WTC11 (cell line): ENCODE measurements around the gene GPC5. TPM values are rescaled to one million over a fixed set of nuclear protein-coding genes. Genes with fewer than 3 reads are reported as not detected.

Experiments used
- ATAC-seq: fragments of 200-7000 bp; cut with Tn5 transposase; 2 replicates; pipeline ENCODE4 v1.10.0; 2021; ENCODE audit warnings: mild to moderate bottlenecking, moderate library complexity
- CTCF ChIA-PET: fragments of 300-600 bp; sonication (Branson Sonifier 250); formaldehyde crosslinking; loops from one replicate; lab custom pipeline; 2021; ENCODE audit warnings: antibody characterized with exemption; lab: Charles Lee
- POLR2A ChIA-PET: fragments of 350-600 bp; sonication (Branson Sonifier 250); formaldehyde crosslinking; loops from one replicate; lab custom pipeline; 2021; ENCODE audit warnings: antibody characterized with exemption; lab: Charles Lee
- DNase-seq: peaks from one replicate; pipeline ENCODE4 v3.0.0; 2021; ENCODE audit warnings: low spot score
- H3K27ac Mint-ChIP-seq: 2 replicates; pipeline ENCODE4 v1.8.0; 2021; ENCODE audit warnings: mixed read lengths
- H3K27me3 Mint-ChIP-seq: 2 replicates; pipeline ENCODE4 v1.8.0; 2021; ENCODE audit warnings: low read depth, mild to moderate bottlenecking, moderate library complexity, mixed read lengths
- H3K36me3 Mint-ChIP-seq: 2 replicates; pipeline ENCODE4 v1.8.0; 2021; ENCODE audit warnings: mixed read lengths
- H3K4me1 Mint-ChIP-seq: 2 replicates; pipeline ENCODE4 v1.8.0; 2022; ENCODE audit warnings: mixed read lengths
- H3K4me3 Mint-ChIP-seq: 2 replicates; pipeline ENCODE4 v1.8.0; 2021; ENCODE audit warnings: mild to moderate bottlenecking, moderate library complexity, mixed read lengths
- H3K9me3 Mint-ChIP-seq: 2 replicates; pipeline ENCODE4 v1.8.0; 2021; ENCODE audit warnings: mixed read lengths
- CREM ChIP-seq: sonication (generic); formaldehyde crosslinking; IDR thresholded peaks from 2 replicates; pipeline ENCODE4 v1.8.1; 2022; ENCODE audit warnings: mild to moderate bottlenecking, missing genetic modification reagents, moderate library complexity
- IRF1 ChIP-seq: sonication (generic); formaldehyde crosslinking; IDR thresholded peaks from 2 replicates; pipeline ENCODE4 v1.8.0; 2023; ENCODE audit warnings: missing genetic modification reagents
- MXD4 ChIP-seq: fragments of 250-450 bp; sonication (Bioruptor Pico); IDR thresholded peaks from 2 replicates; pipeline ENCODE4 v1.8.0; 2021; ENCODE audit warnings: mild to moderate bottlenecking, moderate library complexity, borderline replicate concordance
- NFYB ChIP-seq: sonication (generic); formaldehyde crosslinking; conservative IDR thresholded peaks from 2 replicates; pipeline ENCODE4 v1.8.0; 2022; ENCODE audit warnings: low read depth, missing genetic modification reagents
- PREB ChIP-seq: sonication (generic); formaldehyde crosslinking; IDR thresholded peaks from 2 replicates; pipeline ENCODE4 v1.8.1; 2022; ENCODE audit warnings: mild to moderate bottlenecking, missing genetic modification reagents, moderate library complexity, borderline replicate concordance
- RORB ChIP-seq: fragments of 250-450 bp; sonication (Bioruptor Pico); IDR thresholded peaks from 2 replicates; pipeline ENCODE4 v1.9.0; 2021; ENCODE audit warnings: mild to moderate bottlenecking
- SMAD4 ChIP-seq: sonication (generic); formaldehyde crosslinking; IDR thresholded peaks from 2 replicates; pipeline ENCODE4 v1.8.0; 2022; ENCODE audit warnings: mild to moderate bottlenecking, missing genetic modification reagents
- TEAD4 ChIP-seq: sonication (generic); formaldehyde crosslinking; IDR thresholded peaks from 2 replicates; pipeline ENCODE4 v1.8.0; 2022; ENCODE audit warnings: mild to moderate bottlenecking, missing genetic modification reagents
- ZNF138 ChIP-seq: sonication (generic); formaldehyde crosslinking; conservative IDR thresholded peaks from 2 replicates; pipeline ENCODE4 v1.8.1; 2022; ENCODE audit warnings: mild to moderate bottlenecking, moderate library complexity, missing genetic modification reagents
- ZNF263 ChIP-seq: sonication (generic); formaldehyde crosslinking; IDR thresholded peaks from 2 replicates; pipeline ENCODE4 v1.8.1; 2022; ENCODE audit warnings: low read depth, mild to moderate bottlenecking, moderate library complexity, missing genetic modification reagents
- ZNF423 ChIP-seq: fragments of 250-450 bp; sonication (Bioruptor Pico); IDR thresholded peaks from 2 replicates; pipeline ENCODE4 v2.1.2; 2022; ENCODE audit warnings: mild to moderate bottlenecking, moderate library complexity
- ZNF512 ChIP-seq: sonication (generic); formaldehyde crosslinking; IDR thresholded peaks from 2 replicates; pipeline ENCODE4 v1.8.1; 2022; ENCODE audit warnings: missing genetic modification reagents, borderline replicate concordance
- ZNF532 ChIP-seq: fragments of 250-450 bp; sonication (Bioruptor Pico); IDR thresholded peaks from 2 replicates; pipeline ENCODE4 v1.9.0; 2021; ENCODE audit warnings: mild to moderate bottlenecking, borderline replicate concordance
- total RNA-seq: library from RNA; stranded (reverse); gene quantifications from 3 replicates; pipeline ENCODE4 v1.2.3, GENCODE V29; 2021
- TF ChIP-seq, protein P1 (sequence below): sonication (generic); formaldehyde crosslinking; IDR thresholded peaks from 2 replicates; pipeline ENCODE4 v1.8.1; 2023; ENCODE audit warnings: mild to moderate bottlenecking, missing genetic modification reagents, moderate library complexity
- TF ChIP-seq, protein P2 (sequence below): sonication (generic); formaldehyde crosslinking; IDR thresholded peaks from 2 replicates; pipeline ENCODE4 v1.8.1; 2022; ENCODE audit warnings: low read depth, mild to moderate bottlenecking, moderate library complexity, missing genetic modification reagents, borderline replicate concordance
- TF ChIP-seq, protein P3 (sequence below): sonication (generic); formaldehyde crosslinking; IDR thresholded peaks from 2 replicates; pipeline ENCODE4 v1.8.1; 2023; ENCODE audit warnings: mild to moderate bottlenecking, missing genetic modification reagents
- TF ChIP-seq, protein P4 (sequence below): sonication (generic); formaldehyde crosslinking; IDR thresholded peaks from 2 replicates; pipeline ENCODE4 v1.8.0; 2022; ENCODE audit warnings: mild to moderate bottlenecking, missing genetic modification reagents
- TF ChIP-seq, protein P5 (sequence below): fragments of 250-450 bp; sonication (Bioruptor Pico); IDR thresholded peaks from 2 replicates; pipeline ENCODE4 v1.9.0; 2021; ENCODE audit warnings: moderate library complexity, mild to moderate bottlenecking, inconsistent platforms, borderline replicate concordance

The GPC5 gene
- total RNA-seq, 1 experiment from 2014 or later, result 0.46 TPM

DNA sequence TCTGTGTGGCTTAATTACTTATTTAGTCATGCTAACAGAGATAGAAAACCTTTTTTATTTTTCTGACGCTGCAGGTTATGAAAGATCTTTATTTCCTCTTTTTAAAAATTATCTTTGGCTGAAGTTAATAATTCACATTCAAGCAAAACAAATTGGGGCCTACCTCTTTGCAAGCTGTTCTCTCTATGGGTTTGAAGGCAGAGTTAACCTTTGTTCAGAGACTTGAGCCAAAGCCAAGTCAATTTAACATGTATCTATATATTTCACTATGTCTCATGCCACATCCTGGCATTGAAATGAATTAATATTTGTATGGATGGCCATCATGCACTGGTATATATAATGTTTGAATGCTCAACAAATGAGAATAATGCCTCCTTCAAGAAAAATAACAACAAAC, 1150.9 kb downstream of the GPC5 start:
- Mint-ChIP-seq H3K36me3 (no peaks in the 10 kb centered on the region), H3K4me1 (no peaks in the 10 kb centered on the region), H3K4me3 (no peak overlapping the region), H3K27ac (no peak overlapping the region), H3K27me3 (no peaks in the 10 kb centered on the region), H3K9me3 (peaks cover 13% of the 10 kb centered on the region)
- ChIA-PET POLR2A (no interaction called here), CTCF (no interaction called here)
- ATAC-seq (no peak), DNase-seq (no peak)
- TF ChIP-seq PREB (CRISPR knock-in tag) (no peak), SMAD4 (CRISPR knock-in tag) (no peak), IRF1 (CRISPR knock-in tag) (no peak), ZNF423 (CRISPR knock-in tag) (no peak), NFYB (CRISPR knock-in tag) (no peak), MXD4 (CRISPR knock-in tag) (no peak), CREM (CRISPR knock-in tag) (no peak), ZNF532 (no peak), ZNF138 (no peak), ZNF512 (CRISPR knock-in tag) (no peak)
- TF ChIP-seq, protein P1, sequence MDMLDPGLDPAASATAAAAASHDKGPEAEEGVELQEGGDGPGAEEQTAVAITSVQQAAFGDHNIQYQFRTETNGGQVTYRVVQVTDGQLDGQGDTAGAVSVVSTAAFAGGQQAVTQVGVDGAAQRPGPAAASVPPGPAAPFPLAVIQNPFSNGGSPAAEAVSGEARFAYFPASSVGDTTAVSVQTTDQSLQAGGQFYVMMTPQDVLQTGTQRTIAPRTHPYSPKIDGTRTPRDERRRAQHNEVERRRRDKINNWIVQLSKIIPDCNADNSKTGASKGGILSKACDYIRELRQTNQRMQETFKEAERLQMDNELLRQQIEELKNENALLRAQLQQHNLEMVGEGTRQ (CRISPR knock-in tag), result no peak
- TF ChIP-seq, protein P2, sequence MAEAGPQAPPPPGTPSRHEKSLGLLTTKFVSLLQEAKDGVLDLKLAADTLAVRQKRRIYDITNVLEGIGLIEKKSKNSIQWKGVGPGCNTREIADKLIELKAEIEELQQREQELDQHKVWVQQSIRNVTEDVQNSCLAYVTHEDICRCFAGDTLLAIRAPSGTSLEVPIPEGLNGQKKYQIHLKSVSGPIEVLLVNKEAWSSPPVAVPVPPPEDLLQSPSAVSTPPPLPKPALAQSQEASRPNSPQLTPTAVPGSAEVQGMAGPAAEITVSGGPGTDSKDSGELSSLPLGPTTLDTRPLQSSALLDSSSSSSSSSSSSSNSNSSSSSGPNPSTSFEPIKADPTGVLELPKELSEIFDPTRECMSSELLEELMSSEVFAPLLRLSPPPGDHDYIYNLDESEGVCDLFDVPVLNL (CRISPR knock-in tag), result no peak

DNA sequence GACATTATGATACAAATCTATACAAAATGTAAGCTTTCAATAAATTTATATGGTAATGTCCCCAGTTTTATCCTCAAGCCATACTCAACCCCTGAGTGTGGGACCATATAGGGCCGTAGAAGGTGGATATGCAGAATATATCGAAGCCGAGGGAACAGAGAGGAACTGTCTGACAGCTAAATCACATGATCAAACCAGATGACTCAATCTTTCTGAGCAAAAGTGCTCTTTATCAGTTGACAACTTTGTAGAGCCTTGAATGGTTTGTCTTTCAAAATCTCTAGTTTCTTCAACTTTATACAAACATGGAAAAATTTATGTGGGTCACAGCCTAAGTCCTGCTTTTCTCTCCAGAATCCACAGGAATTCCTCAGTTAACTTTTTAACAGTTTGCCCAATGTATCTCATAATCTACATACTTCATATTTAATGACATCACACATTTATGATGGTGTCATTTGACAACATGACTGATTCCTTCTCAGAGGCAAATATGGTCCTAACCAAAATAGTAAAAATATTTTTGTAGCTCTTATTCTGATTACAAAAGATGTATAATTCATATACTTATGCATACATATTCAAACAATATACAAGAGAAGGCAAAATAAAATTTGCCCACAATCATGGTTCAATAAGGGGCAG, 1155.2 kb downstream of the GPC5 start:
- H3K9me3 Mint-ChIP-seq, result no peaks in the 10 kb centered on the region
- no peak for ATAC-seq
- no peak overlapping the region for H3K27ac Mint-ChIP-seq
- CTCF ChIA-PET, result no interaction called here
- H3K27me3 Mint-ChIP-seq, result no peaks in the 10 kb centered on the region
- no peak for DNase-seq
- H3K4me3 Mint-ChIP-seq, result no peak overlapping the region
- H3K36me3 Mint-ChIP-seq, result no peaks in the 10 kb centered on the region
- H3K4me1 Mint-ChIP-seq, result no peaks in the 10 kb centered on the region
- POLR2A ChIA-PET, result no interaction called here
- TF ChIP-seq ZNF512 (CRISPR knock-in tag) (no peak), TEAD4 (no peak), RORB (CRISPR knock-in tag) (no peak), ZNF263 (CRISPR knock-in tag) (no peak)
- TF ChIP-seq, protein P3, sequence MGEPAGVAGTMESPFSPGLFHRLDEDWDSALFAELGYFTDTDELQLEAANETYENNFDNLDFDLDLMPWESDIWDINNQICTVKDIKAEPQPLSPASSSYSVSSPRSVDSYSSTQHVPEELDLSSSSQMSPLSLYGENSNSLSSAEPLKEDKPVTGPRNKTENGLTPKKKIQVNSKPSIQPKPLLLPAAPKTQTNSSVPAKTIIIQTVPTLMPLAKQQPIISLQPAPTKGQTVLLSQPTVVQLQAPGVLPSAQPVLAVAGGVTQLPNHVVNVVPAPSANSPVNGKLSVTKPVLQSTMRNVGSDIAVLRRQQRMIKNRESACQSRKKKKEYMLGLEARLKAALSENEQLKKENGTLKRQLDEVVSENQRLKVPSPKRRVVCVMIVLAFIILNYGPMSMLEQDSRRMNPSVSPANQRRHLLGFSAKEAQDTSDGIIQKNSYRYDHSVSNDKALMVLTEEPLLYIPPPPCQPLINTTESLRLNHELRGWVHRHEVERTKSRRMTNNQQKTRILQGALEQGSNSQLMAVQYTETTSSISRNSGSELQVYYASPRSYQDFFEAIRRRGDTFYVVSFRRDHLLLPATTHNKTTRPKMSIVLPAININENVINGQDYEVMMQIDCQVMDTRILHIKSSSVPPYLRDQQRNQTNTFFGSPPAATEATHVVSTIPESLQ (CRISPR knock-in tag), result no peak
- TF ChIP-seq, protein P4, sequence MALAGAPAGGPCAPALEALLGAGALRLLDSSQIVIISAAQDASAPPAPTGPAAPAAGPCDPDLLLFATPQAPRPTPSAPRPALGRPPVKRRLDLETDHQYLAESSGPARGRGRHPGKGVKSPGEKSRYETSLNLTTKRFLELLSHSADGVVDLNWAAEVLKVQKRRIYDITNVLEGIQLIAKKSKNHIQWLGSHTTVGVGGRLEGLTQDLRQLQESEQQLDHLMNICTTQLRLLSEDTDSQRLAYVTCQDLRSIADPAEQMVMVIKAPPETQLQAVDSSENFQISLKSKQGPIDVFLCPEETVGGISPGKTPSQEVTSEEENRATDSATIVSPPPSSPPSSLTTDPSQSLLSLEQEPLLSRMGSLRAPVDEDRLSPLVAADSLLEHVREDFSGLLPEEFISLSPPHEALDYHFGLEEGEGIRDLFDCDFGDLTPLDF (CRISPR knock-in tag), result no peak
- TF ChIP-seq, protein P5, sequence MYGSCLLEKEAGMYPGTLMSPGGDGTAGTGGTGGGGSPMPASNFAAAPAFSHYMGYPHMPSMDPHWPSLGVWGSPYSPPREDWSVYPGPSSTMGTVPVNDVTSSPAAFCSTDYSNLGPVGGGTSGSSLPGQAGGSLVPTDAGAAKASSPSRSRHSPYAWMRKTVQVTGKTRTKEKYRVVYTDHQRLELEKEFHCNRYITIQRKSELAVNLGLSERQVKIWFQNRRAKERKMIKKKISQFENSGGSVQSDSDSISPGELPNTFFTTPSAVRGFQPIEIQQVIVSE (CRISPR knock-in tag), result no peak
